HG03025 (cell line): ENCODE results near the gene AKAP13.

Source experiments
- ATAC-seq: cut with Tn5 transposase; IDR thresholded peaks from one replicate; pipeline ENCODE4 v1.9.1; 2021; ENCODE audit warnings: mild to moderate bottlenecking, moderate library complexity; ENCODE audit not compliant: unreplicated experiment, low FRiP score

Gene AKAP13

GRCh38 chr15:85551221-85551832, 170.9 kb downstream of the AKAP13 start:
- ATAC-seq = no peak

GRCh38 chr15:85554852-85555521, 174.6 kb downstream of the AKAP13 start:
- no peak for ATAC-seq

GRCh38 chr15:85555875-85556617, 175.6 kb downstream of the AKAP13 start:
- no peak for ATAC-seq

GRCh38 chr15:85556618-85556895, 176.2 kb downstream of the AKAP13 start:
- ATAC-seq = no peak

GRCh38 chr15:85557385-85557784, 177.0 kb downstream of the AKAP13 start:
- no peak for ATAC-seq

- no peak for ATAC-seq
These were observed 178.4 kb downstream of the AKAP13 start for GRCh38 chr15:85558848-85559247.

- no peak for ATAC-seq
These were observed 179.1 kb downstream of the AKAP13 start for GRCh38 chr15:85559530-85559929.

- no peak for ATAC-seq
These were observed 182.4 kb downstream of the AKAP13 start for GRCh38 chr15:85562824-85563223.

GRCh38 chr15:85563328-85563727, 182.9 kb downstream of the AKAP13 start:
- no peak for ATAC-seq

GRCh38 chr15:85563731-85564130, 183.3 kb downstream of the AKAP13 start:
- ATAC-seq = no peak

GRCh38 chr15:85564686-85565085, 184.3 kb downstream of the AKAP13 start:
- no peak for ATAC-seq

GRCh38 chr15:85568261-85568808, 187.9 kb downstream of the AKAP13 start:
- ATAC-seq = no peak

GRCh38 chr15:85570336-85570735, 189.9 kb downstream of the AKAP13 start:
- no peak for ATAC-seq

- ATAC-seq = no peak
These were observed 191.4 kb downstream of the AKAP13 start for GRCh38 chr15:85571780-85572179.

- ATAC-seq = no peak
These were observed 196.0 kb downstream of the AKAP13 start for GRCh38 chr15:85576392-85576791.

- no peak for ATAC-seq
These were observed 198.7 kb downstream of the AKAP13 start for GRCh38 chr15:85578941-85579701.

GRCh38 chr15:85579957-85580694, 199.7 kb downstream of the AKAP13 start:
- no peak for ATAC-seq

- ATAC-seq = no peak
These were observed 200.5 kb downstream of the AKAP13 start for GRCh38 chr15:85580879-85581278.

- ATAC-seq = no peak
These were observed 201.1 kb downstream of the AKAP13 start for GRCh38 chr15:85581495-85581894.
